SK-N-MC (cell line): ENCODE measurements around the gene ZNF628.

Experiments used
- DNase-seq: peaks from one replicate; pipeline ENCODE4 v3.0.0-alpha.2; 2011; ENCODE audit warnings: low read depth, low spot score
- H3K27ac ChIP-seq: fragments of 200-600 bp; sonication (generic); 2 replicates; pipeline ENCODE4 v1.5.1; 2016; ENCODE audit warnings: mixed run types
- H3K36me3 ChIP-seq: fragments of 200-600 bp; sonication (generic); 2 replicates; pipeline ENCODE4 v1.6.1; 2017; ENCODE audit warnings: antibody characterized with exemption, low read length, mixed read lengths; ENCODE audit not compliant: insufficient read depth
- H3K4me3 ChIP-seq: fragments of 200-600 bp; sonication (generic); 2 replicates; pipeline ENCODE4 v1.5.1; 2016
- H3K9ac ChIP-seq: fragments of 200-600 bp; sonication (generic); 2 replicates; pipeline ENCODE4 v1.8.0; 2017; ENCODE audit warnings: mixed run types, mixed read lengths; ENCODE audit not compliant: insufficient read length
- H3K9me3 ChIP-seq: fragments of 200-600 bp; sonication (generic); 2 replicates; pipeline ENCODE4 v1.6.1; 2017; ENCODE audit warnings: low read depth, mild to moderate bottlenecking, antibody characterized with exemption, low read length, moderate library complexity, mixed read lengths
- EZH2 ChIP-seq: fragments of 200-600 bp; sonication (generic); IDR thresholded peaks from one replicate; pipeline ENCODE4 v1.6.1; 2017; ENCODE audit warnings: antibody characterized with exemption
- FOXP2 ChIP-seq: optimal IDR thresholded peaks from 2 replicates; pipeline ENCODE3; 2011; ENCODE audit warnings: mild to moderate bottlenecking, moderate library complexity; ENCODE audit not compliant: insufficient read depth; ENCODE audit errors: extremely low read length, control extremely low read depth
- POLR2AphosphoS5 ChIP-seq: IDR thresholded peaks from 2 replicates; pipeline ENCODE4 v1.6.1; 2012; ENCODE audit warnings: mild to moderate bottlenecking, low read depth, low read length, borderline replicate concordance

Gene ZNF628

DNA sequence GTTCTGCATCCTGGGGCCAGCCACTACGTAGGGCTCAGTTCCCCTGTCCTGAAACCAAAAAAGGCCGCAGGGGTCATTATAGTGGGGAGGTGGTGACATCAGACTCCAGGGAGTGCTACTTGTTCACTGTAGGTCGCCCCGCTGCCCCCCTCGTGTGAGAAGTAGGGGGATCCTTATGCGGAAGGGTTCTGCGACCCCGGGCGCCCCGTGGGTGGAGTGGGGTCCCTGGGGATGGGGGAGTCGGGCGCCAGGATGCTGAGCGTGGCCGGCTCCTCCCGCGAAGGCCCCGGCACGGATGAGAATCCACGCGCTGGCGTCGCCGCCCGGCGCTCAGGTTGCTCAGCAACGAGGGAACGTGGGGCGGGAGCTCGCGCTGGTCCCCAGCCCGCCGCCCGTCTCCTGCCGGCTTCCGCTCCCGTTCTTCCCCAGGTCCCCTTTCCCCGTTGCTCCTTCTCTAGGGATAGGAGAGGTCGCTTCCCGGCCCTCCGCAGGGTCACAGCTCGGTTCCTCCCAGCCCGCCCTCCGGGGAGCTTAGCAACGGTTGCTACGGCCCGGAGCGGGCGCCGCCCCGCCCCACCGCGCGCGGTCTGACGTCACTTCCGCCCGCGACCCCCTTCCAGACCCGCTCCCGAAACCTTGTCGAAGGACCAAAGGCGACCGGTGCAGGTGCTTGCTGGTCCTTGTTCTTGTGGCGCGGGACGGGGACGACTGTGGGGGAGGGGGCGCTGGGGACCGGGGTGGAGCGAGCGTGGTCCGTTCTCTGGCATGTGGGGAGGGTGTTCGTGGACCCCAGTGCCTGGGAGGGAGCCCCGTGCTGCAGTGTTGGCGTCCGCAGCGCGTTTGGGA, 8.4 kb downstream of the ZNF628 start, which contains the start of gene NAT14:
TSS of gene NAT14 (plus strand) at position 596 of the 846 bp plus-strand sequence. CDS start 521 bp downstream, outside the sequence.
- H3K27ac ChIP-seq: peak within 1 kb of the TSS; percentile 51; the same call in 1 of the 2 replicates
- H3K9ac ChIP-seq: peak within 1 kb of the TSS; percentile 80
- H3K9me3 ChIP-seq: no peaks in the 10 kb centered on the region
- H3K4me3 ChIP-seq: peak within 1 kb of the TSS; percentile 86
- no peaks in the 10 kb centered on the region for H3K36me3 ChIP-seq
- DNase-seq: no peak
- TF ChIP-seq FOXP2: no peak
- peak; percentile 88 for TF ChIP-seq POLR2AphosphoS5

DNA sequence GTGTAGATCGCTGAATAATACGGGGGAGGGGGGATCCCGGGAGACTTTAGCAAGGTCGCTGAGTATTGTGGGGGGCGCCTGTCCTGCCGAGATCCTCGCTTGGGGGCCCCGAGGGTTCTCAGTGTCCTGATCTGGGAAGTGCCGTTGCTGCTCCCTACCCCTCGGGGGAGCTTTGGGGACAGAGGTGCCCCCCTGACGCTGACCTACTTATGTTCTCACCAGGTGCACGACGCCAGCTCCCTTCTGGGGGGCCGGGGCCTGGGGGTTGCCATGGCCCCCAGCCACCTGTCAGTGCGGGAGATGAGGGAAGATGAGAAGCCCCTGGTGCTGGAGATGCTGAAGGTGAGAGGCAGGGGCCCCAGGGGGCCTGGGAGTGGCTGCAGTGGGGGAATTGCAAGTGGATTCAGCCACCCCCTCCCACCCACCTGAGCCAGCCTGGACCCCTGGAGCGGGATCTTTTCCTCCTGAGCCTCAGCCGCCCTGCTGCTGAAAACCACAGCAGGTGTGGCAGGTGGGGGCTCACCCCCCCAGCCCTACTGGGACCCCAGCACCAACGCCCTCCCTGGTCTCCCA, 9.1 kb downstream of the ZNF628 start:
- H3K4me3 ChIP-seq: peak overlapping the region; percentile 86
- no peak for DNase-seq
- peak overlapping the region; percentile 51; the same call in 1 of the 2 replicates for H3K27ac ChIP-seq
- no peaks in the 10 kb centered on the region for H3K36me3 ChIP-seq
- H3K9me3 ChIP-seq: no peaks in the 10 kb centered on the region
- H3K9ac ChIP-seq: peak overlapping the region; percentile 80
- TF ChIP-seq EZH2 (no peak), FOXP2 (no peak), POLR2AphosphoS5 (no peak)

DNA sequence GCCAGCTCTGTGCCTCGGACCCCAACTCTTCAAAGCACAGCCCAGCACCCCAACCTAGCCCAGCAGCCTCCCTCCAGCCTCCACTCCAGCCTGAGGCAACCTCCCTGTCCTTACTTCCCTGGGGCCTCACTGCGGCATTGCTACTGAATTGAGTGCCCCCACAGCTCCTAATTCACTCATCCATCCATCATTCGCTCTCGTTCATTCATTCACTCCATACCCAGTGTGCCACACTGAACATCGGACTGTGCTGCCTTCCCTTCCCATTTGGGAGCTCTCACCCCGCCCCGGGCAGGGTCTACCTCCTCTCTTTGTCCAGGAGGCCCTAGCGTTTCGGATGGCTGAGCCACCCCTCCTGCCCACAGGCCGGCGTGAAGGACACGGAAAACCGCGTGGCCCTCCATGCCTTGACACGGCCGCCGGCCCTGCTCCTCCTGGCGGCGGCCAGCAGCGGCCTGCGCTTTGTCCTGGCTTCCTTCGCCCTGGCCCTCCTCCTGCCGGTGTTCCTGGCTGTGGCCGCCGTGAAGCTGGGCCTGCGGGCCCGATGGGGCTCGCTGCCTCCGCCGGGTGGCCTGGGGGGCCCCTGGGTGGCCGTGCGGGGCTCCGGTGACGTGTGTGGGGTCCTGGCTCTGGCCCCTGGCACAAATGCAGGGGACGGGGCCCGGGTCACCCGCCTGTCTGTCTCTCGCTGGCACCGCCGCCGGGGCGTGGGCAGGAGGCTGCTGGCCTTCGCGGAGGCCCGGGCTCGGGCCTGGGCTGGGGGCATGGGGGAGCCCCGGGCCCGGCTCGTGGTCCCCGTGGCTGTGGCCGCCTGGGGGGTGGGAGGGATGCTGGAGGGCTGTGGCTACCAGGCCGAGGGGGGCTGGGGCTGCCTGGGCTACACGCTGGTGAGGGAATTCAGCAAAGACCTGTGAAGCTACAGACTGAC, 9.9 kb downstream of the ZNF628 start:
- H3K4me3 ChIP-seq: peak overlapping the region; percentile 86
- H3K9ac ChIP-seq: no peak overlapping the region
- H3K9me3 ChIP-seq: no peaks in the 10 kb centered on the region
- TF ChIP-seq POLR2AphosphoS5: no peak
- TF ChIP-seq EZH2: no peak
- no peak for TF ChIP-seq FOXP2
- no peak for DNase-seq
- H3K27ac ChIP-seq: no peak overlapping the region
- no peaks in the 10 kb centered on the region for H3K36me3 ChIP-seq

DNA sequence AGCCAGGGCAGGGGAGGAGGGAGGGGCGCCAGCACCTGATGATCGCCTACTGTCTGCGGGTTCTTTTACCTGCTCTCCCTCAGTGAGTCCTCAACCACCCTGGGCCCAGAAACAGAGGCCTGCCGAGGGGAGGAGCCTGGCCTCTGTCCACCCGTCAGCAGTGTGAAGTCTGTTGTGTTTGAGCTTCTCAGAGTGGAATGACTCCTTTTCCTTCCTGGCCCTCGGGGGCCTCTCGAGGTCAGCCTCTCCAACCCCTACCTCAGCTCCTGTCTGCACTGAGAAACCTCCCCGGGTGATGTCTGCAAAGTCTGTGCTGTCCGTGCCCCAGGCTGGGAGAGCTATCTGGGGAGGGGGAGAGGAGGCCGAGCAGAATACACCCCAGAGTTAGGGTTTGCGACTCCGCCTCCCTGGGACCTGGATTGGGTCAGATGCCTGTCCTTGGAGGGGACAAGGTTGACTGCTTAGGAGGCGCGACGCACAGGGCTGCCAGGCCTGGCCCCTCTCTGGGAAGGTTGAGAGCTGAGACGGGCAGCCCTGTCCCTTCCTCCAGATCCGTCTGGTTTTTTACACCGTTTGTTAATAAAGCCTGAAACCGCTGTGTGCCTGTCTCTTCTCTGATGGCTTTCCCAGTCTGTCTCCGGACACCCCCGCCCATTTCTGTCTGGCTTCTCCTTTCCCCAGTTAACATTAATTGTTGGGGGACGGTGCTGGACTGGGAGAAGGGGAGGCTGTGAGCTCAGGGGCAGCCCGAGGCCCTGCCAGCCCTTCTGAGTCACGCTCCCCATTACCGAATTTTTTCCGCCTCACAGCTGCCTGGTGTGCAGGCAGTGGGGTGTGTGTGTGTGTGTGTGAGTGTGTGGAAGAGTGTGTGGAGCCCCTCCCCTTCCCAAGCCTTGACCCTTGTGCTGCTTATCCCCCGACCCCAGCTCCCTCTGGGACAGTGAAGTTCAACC, 10.8 kb downstream of the ZNF628 start:
- TF ChIP-seq EZH2: no peak
- no peak for TF ChIP-seq POLR2AphosphoS5
- TF ChIP-seq FOXP2: no peak
- Histone ChIP-seq H3K4me3 (no peak overlapping the region), H3K27ac (peak overlapping the region; percentile 77; the same call in 1 of the 2 replicates), H3K9ac (peak overlapping the region; percentile 22), H3K9me3 (no peaks in the 10 kb centered on the region), H3K36me3 (no peaks in the 10 kb centered on the region)
- no peak for DNase-seq

DNA sequence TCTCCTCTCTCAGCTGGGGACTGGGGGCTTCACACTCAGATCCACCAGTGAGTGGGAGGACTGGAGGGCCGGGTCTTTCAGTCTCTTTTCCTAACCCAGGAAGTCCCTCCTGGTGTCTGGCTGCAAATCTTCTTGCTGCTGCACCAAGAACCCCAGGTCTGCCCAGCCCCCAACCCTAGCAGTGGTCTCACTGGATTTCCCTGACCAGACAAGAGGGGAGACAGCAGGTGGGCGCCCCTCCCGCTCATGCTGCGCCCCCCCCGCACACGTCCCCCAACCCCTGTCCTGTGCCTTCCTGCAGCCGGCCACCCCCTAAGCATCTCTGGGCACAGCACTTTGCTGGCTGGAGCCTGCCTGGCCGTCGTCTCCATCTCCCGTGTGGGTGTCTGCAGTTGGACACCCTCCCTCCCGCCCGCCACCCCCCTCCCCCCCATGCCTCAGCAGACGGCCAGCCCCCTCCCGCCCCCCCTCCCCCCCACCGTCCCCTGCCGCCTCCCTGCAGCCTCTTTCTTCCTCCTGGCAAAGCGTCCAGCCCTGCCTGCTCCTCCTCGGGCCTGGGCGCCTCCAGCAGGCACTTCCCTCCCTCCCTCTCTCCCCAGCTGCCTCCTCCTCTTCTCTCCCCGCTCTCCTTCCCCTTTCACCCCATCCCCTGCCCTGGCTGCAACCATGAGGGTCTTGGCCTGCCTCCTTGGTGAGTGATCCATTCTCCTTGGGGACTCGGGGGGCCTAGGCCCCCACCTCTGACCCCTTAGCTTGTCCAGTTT, 11.7 kb downstream of the ZNF628 start, which contains the start of gene SSC5D:
TSS of gene SSC5D (plus strand) at position 513 of the 764 bp plus-strand sequence. CDS start at position 667, 154 bp downstream.
- DNase-seq: no peak
- H3K36me3 ChIP-seq: no peaks in the 10 kb centered on the region
- peak within 1 kb of the TSS; percentile 22 for H3K9ac ChIP-seq
- no peak within 1 kb of the TSS for H3K4me3 ChIP-seq
- H3K9me3 ChIP-seq: no peaks in the 10 kb centered on the region
- peak within 1 kb of the TSS; percentile 77; the same call in 1 of the 2 replicates for H3K27ac ChIP-seq
- TF ChIP-seq FOXP2: no peak
- TF ChIP-seq EZH2: no peak
- TF ChIP-seq POLR2AphosphoS5: no peak

DNA sequence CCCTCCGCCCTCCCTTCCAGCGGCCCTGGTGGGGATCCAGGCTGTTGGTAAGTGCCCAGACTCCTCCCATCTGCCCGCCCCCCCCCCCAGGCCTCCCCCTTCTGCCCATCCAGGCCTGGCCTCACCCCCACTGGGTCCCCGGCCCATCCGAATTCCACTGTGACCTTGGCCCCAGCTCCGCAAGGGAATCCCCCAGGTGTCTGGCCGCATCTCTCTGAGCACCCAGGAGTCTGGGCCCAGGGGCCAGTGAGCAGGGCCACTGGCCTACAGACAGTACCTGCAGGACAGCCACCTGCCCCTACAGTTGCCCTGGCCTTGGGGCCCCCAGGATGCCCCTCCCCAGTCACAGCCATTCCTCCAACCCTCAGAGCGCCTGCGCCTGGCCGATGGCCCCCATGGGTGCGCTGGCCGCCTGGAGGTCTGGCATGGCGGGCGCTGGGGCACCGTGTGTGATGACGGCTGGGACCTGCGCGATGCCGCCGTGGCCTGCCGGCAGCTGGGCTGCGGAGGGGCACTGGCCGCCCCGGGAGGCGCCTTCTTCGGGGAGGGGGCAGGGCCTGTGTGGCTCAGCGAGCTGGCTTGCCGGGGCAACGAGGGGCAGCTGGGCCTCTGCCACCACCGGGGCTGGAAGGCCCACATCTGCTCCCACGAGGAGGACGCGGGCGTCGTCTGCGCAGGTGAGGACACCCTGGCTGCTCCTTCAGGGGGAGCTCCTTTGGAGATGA, 12.7 kb downstream of the ZNF628 start:
- H3K27ac ChIP-seq: no peak overlapping the region

More for the DNA sequence above, 12.7 kb downstream of the ZNF628 start:
- no peak overlapping the region for H3K9ac ChIP-seq
- H3K4me3 ChIP-seq: no peak overlapping the region
- DNase-seq: no peak
- no peaks in the 10 kb centered on the region for H3K36me3 ChIP-seq
- TF ChIP-seq EZH2 (no peak), POLR2AphosphoS5 (no peak), FOXP2 (no peak)
- no peaks in the 10 kb centered on the region for H3K9me3 ChIP-seq
